Cardiac muscle cell (in vitro differentiated cells and primary cell): ENCODE data around the gene PAGE1. TPM values are rescaled to one million over a fixed set of nuclear protein-coding genes. Genes with fewer than 3 reads are reported as not detected.

Experiments
- DNase-seq, 2 donors: peaks; one replicate each; pipeline versions ENCODE4 v3.0.0 to v3.0.0-alpha.2; 2010 to 2017; ENCODE audit warnings: low read depth in 1 of 2, low spot score in 1 of 2
- H3K27ac ChIP-seq: fragments of 200-600 bp; sonication (generic); 2 replicates; pipeline ENCODE4 v1.5.1; 2016
- H3K27me3 ChIP-seq: fragments of 200-600 bp; sonication (generic); 2 replicates; pipeline ENCODE4 v1.6.0; 2016; ENCODE audit warnings: control low read depth
- H3K36me3 ChIP-seq: fragments of 200-600 bp; sonication (generic); 2 replicates; pipeline ENCODE4 v1.5.1; 2016; ENCODE audit warnings: control low read depth
- H3K4me1 ChIP-seq: fragments of 200-600 bp; sonication (generic); 2 replicates; pipeline ENCODE4 v1.8.1; 2017; ENCODE audit warnings: low read depth, mild to moderate bottlenecking, mixed run types
- H3K4me3 ChIP-seq: fragments of 200-600 bp; sonication (generic); 2 replicates; pipeline ENCODE4 v1.5.1; 2016; ENCODE audit warnings: mild to moderate bottlenecking
- H3K9me3 ChIP-seq: fragments of 200-600 bp; sonication (generic); 2 replicates; pipeline ENCODE4 v1.5.1; 2017; ENCODE audit warnings: low read depth, mild to moderate bottlenecking, control low read depth
- CTCF ChIP-seq: IDR thresholded peaks from 2 replicates; pipeline ENCODE4 v1.5.1; 2012; ENCODE audit warnings: low read depth, mild to moderate bottlenecking, low read length
- polyA plus RNA-seq: library from polyadenylated mRNA; unstranded; fragments of >200 nt; fragmentation: Nextera tagmentation; extraction: Ambion mirVana; gene quantifications from 2 replicates; pipeline ENCODE4 v1.2.1, GENCODE V29; 2016
- total RNA-seq: library from RNA; depleted of rRNA; stranded (reverse); fragments of >200 nt; gene quantifications from 2 replicates; pipeline ENCODE4 v1.2.3, GENCODE V29; 2016

PAGE1 gene
- total and polyA plus RNA-seq, 2 experiments from 2014 or later = not detected

GRCh38 chrX:49659771-49660170, 36.0 kb downstream of the PAGE1 start:
- Histone ChIP-seq H3K9me3 (no peaks in the 10 kb centered on the region), H3K4me1 (no peaks in the 10 kb centered on the region)
- no peak for TF ChIP-seq CTCF

GRCh38 chrX:49656533-49656932, 39.3 kb downstream of the PAGE1 start:
- no peak overlapping the region for H3K27ac ChIP-seq
- H3K9me3 ChIP-seq = no peaks in the 10 kb centered on the region
- no peaks in the 10 kb centered on the region for H3K36me3 ChIP-seq
- no peak for TF ChIP-seq CTCF
- H3K4me3 ChIP-seq = no peak overlapping the region
- no peaks in the 10 kb centered on the region for H3K27me3 ChIP-seq
- no peak for DNase-seq
- H3K4me1 ChIP-seq = no peaks in the 10 kb centered on the region

More at GRCh38 chrX:49659771-49660170, 36.0 kb downstream of the PAGE1 start:
- Histone ChIP-seq H3K27ac (no peak overlapping the region), H3K27me3 (no peaks in the 10 kb centered on the region), H3K4me3 (no peak overlapping the region), H3K36me3 (no peaks in the 10 kb centered on the region)
- no peak for DNase-seq

GRCh38 chrX:49644991-49645637, 50.7 kb downstream of the PAGE1 start:
- no peak overlapping the region for H3K27ac ChIP-seq

More at GRCh38 chrX:49644991-49645637, 50.7 kb downstream of the PAGE1 start:
- Histone ChIP-seq H3K27me3 (no peaks in the 10 kb centered on the region), H3K36me3 (no peaks in the 10 kb centered on the region), H3K4me3 (no peak overlapping the region), H3K9me3 (no peaks in the 10 kb centered on the region), H3K4me1 (no peaks in the 10 kb centered on the region)
- no peak for DNase-seq
- TF ChIP-seq CTCF = no peak

Other genes starting within 250 kb of the PAGE1 start
- not detected in 2 replicates for gene GAGE12C, start 163.8 kb downstream of the PAGE1 start, total RNA-seq
- not detected in 2 replicates for gene GAGE12C, start 163.8 kb downstream of the PAGE1 start, polyA plus RNA-seq
- not detected in 2 replicates for gene GAGE12D, start 154.3 kb downstream of the PAGE1 start, total RNA-seq
- gene GAGE12D, start 154.3 kb downstream of the PAGE1 start, polyA plus RNA-seq = not detected in 2 replicates
- not detected in 2 replicates for gene GAGE12E, start 144.7 kb downstream of the PAGE1 start, total RNA-seq
- gene GAGE12E, start 144.7 kb downstream of the PAGE1 start, polyA plus RNA-seq = not detected in 2 replicates
- gene GAGE12F, start 135.1 kb downstream of the PAGE1 start, total RNA-seq = not detected in 2 replicates
- gene GAGE12F, start 135.1 kb downstream of the PAGE1 start, polyA plus RNA-seq = not detected in 2 replicates
- gene GAGE12G, start 125.6 kb downstream of the PAGE1 start, total RNA-seq = not detected in 2 replicates
- gene GAGE12G, start 125.6 kb downstream of the PAGE1 start, polyA plus RNA-seq = not detected in 2 replicates
- not detected in 2 replicates for gene GAGE12H, start 116.0 kb downstream of the PAGE1 start, total RNA-seq
- gene GAGE12H, start 116.0 kb downstream of the PAGE1 start, polyA plus RNA-seq = not detected in 2 replicates
- not detected in 2 replicates for gene GAGE2A, start 106.5 kb downstream of the PAGE1 start, total RNA-seq
- not detected in 2 replicates for gene GAGE2A, start 106.5 kb downstream of the PAGE1 start, polyA plus RNA-seq
- not detected in 2 replicates for gene GAGE1, start 97.0 kb downstream of the PAGE1 start, total RNA-seq
- not detected in 2 replicates for gene GAGE1, start 97.0 kb downstream of the PAGE1 start, polyA plus RNA-seq
- gene PAGE4, start 133.3 kb upstream of the PAGE1 start, total RNA-seq = not detected in 2 replicates
- not detected in 2 replicates for gene PAGE4, start 133.3 kb upstream of the PAGE1 start, polyA plus RNA-seq
- 2.9 and 3.8 TPM in 2 replicates for gene USP27X, start 183.5 kb upstream of the PAGE1 start, total RNA-seq
- 1.7 and 1.8 TPM in 2 replicates for gene USP27X, start 183.5 kb upstream of the PAGE1 start, polyA plus RNA-seq
- 16.6 TPM in 2 replicates for gene CLCN5, start 226.6 kb upstream of the PAGE1 start, total RNA-seq
- 6.2 and 6.6 TPM in 2 replicates for gene CLCN5, start 226.6 kb upstream of the PAGE1 start, polyA plus RNA-seq